Nephron (organoid): ENCODE data around the gene LRBA.

Experiments
- H3K27ac Mint-ChIP-seq, 3 experiments: 2 replicates each; pipeline ENCODE4 v1.8.0; 2020; ENCODE audit warnings: mixed read lengths in 3 of 3, mild to moderate bottlenecking in 2 of 3, moderate library complexity in 1 of 3
- H3K27me3 Mint-ChIP-seq: 2 replicates; pipeline ENCODE4 v1.8.0; 2021; ENCODE audit warnings: low read depth, mild to moderate bottlenecking, moderate library complexity, mixed read lengths
- H3K36me3 Mint-ChIP-seq: 2 replicates; pipeline ENCODE4 v1.8.0; 2020; ENCODE audit warnings: low read depth, mixed read lengths
- H3K4me1 Mint-ChIP-seq: 2 replicates; pipeline ENCODE4 v1.8.0; 2020; ENCODE audit warnings: mixed read lengths
- H3K4me3 Mint-ChIP-seq, 3 experiments: 2 replicates each; pipeline ENCODE4 v1.8.0; 2020; ENCODE audit warnings: mild to moderate bottlenecking in 3 of 3, mixed read lengths in 3 of 3, moderate library complexity in 2 of 3
- H3K9me3 Mint-ChIP-seq: 2 replicates; pipeline ENCODE4 v1.8.0; 2020; ENCODE audit warnings: mixed read lengths
- CTCF ChIP-seq, 3 experiments: fragments of 200-600 bp; sonication (generic); IDR thresholded peaks; one replicate each; pipeline ENCODE4 v1.5.0; 2021; ENCODE audit warnings: antibody characterized with exemption in 3 of 3; ENCODE audit not compliant: unreplicated experiment in 3 of 3

LRBA gene

GRCh38 chr4:150828159-150828558 is 186.9 kb downstream of the LRBA start:
- Mint-ChIP-seq H3K4me3 (no peak overlapping the region), H3K27ac (no peak overlapping the region), H3K36me3 (peaks cover 63% of the 10 kb centered on the region), H3K9me3 (no peaks in the 10 kb centered on the region), H3K4me1 (no peaks in the 10 kb centered on the region), H3K27me3 (no peaks in the 10 kb centered on the region)
- TF ChIP-seq CTCF (IDR thresholded peaks at IDR 0.05; ENCODE audit: unreplicated experiment in 3 of 3) = no peak

GRCh38 chr4:150827226-150827625 is 187.9 kb downstream of the LRBA start:
- TF ChIP-seq CTCF (IDR thresholded peaks at IDR 0.05; ENCODE audit: unreplicated experiment in 3 of 3) = no peak
- H3K4me1 Mint-ChIP-seq = no peaks in the 10 kb centered on the region
- H3K9me3 Mint-ChIP-seq = no peaks in the 10 kb centered on the region
- no peak overlapping the region for H3K4me3 Mint-ChIP-seq
- H3K36me3 Mint-ChIP-seq = peaks cover 63% of the 10 kb centered on the region
- no peaks in the 10 kb centered on the region for H3K27me3 Mint-ChIP-seq
- H3K27ac Mint-ChIP-seq = no peak overlapping the region

GRCh38 chr4:150826306-150826705 is 188.8 kb downstream of the LRBA start:
- Mint-ChIP-seq H3K27me3 (no peaks in the 10 kb centered on the region), H3K4me3 (no peak overlapping the region)

GRCh38 chr4:150822407-150822806 is 192.7 kb downstream of the LRBA start:
- no peaks in the 10 kb centered on the region for H3K27me3 Mint-ChIP-seq
- no peak overlapping the region for H3K27ac Mint-ChIP-seq
- no peak for TF ChIP-seq CTCF (IDR thresholded peaks at IDR 0.05; ENCODE audit: unreplicated experiment in 3 of 3)
- H3K4me3 Mint-ChIP-seq = no peak overlapping the region
- H3K9me3 Mint-ChIP-seq = no peaks in the 10 kb centered on the region
- peaks cover 43% of the 10 kb centered on the region for H3K36me3 Mint-ChIP-seq
- no peaks in the 10 kb centered on the region for H3K4me1 Mint-ChIP-seq

More at GRCh38 chr4:150826306-150826705, 188.8 kb downstream of the LRBA start:
- no peak for TF ChIP-seq CTCF (IDR thresholded peaks at IDR 0.05; ENCODE audit: unreplicated experiment in 3 of 3)
- Mint-ChIP-seq H3K27ac (no peak overlapping the region), H3K36me3 (peaks cover 63% of the 10 kb centered on the region), H3K9me3 (no peaks in the 10 kb centered on the region), H3K4me1 (no peaks in the 10 kb centered on the region)

- H3K27ac Mint-ChIP-seq = no peak overlapping the region
- peaks cover 40% of the 10 kb centered on the region for H3K36me3 Mint-ChIP-seq
- no peak overlapping the region for H3K4me3 Mint-ChIP-seq
- no peaks in the 10 kb centered on the region for H3K4me1 Mint-ChIP-seq
- no peaks in the 10 kb centered on the region for H3K9me3 Mint-ChIP-seq
- no peak for TF ChIP-seq CTCF (IDR thresholded peaks at IDR 0.05; ENCODE audit: unreplicated experiment in 3 of 3)
- H3K27me3 Mint-ChIP-seq = no peaks in the 10 kb centered on the region
Measured at GRCh38 chr4:150821641-150822040, 193.4 kb downstream of the LRBA start.

GRCh38 chr4:150820409-150820808 is 194.7 kb downstream of the LRBA start:
- Mint-ChIP-seq H3K4me3 (no peak overlapping the region), H3K9me3 (no peaks in the 10 kb centered on the region), H3K4me1 (no peaks in the 10 kb centered on the region), H3K36me3 (peaks cover 35% of the 10 kb centered on the region), H3K27me3 (no peaks in the 10 kb centered on the region), H3K27ac (no peak overlapping the region)
- no peak for TF ChIP-seq CTCF (IDR thresholded peaks at IDR 0.05; ENCODE audit: unreplicated experiment in 3 of 3)
